GM23338 (cell line): ENCODE data around the gene TNS3. TPM values are rescaled to one million over a fixed set of nuclear protein-coding genes. Genes with fewer than 3 reads are reported as not detected.

ENCODE experiments used
- ATAC-seq: fragments of 200-7000 bp; cut with Tn5 transposase; 3 replicates; pipeline ENCODE4 v1.9.1; 2020
- DNase-seq: peaks from one replicate; pipeline ENCODE4 v3.0.0-alpha.2; 2015; ENCODE audit warnings: low spot score
- H2AFZ ChIP-seq: fragments of 200-600 bp; sonication (generic); 2 replicates; pipeline ENCODE4 v1.8.0; 2016; ENCODE audit warnings: antibody characterized with exemption, mild to moderate bottlenecking, moderate library complexity
- H3F3A ChIP-seq: fragments of 200-600 bp; sonication (generic); replicated peaks from 2 replicates; pipeline ENCODE4 v1.8.0; 2017; ENCODE audit warnings: antibody characterized with exemption, mixed run types, low read depth
- H3K27ac ChIP-seq: fragments of 200-600 bp; sonication (generic); 2 replicates; pipeline ENCODE4 v1.6.1; 2016; ENCODE audit warnings: low read depth
- H3K27me3 ChIP-seq: fragments of 200-600 bp; sonication (generic); 2 replicates; pipeline ENCODE4 v1.8.0; 2016; ENCODE audit warnings: mild to moderate bottlenecking, mixed run types, moderate library complexity; ENCODE audit not compliant: insufficient read depth
- H3K36me3 ChIP-seq: fragments of 200-600 bp; sonication (generic); 2 replicates; pipeline ENCODE4 v1.8.0; 2016; ENCODE audit warnings: mild to moderate bottlenecking; ENCODE audit not compliant: insufficient read depth
- H3K4me1 ChIP-seq: fragments of 200-600 bp; sonication (generic); 2 replicates; pipeline ENCODE4 v1.8.0; 2016; ENCODE audit warnings: mild to moderate bottlenecking, moderate library complexity; ENCODE audit not compliant: insufficient read depth
- H3K4me2 ChIP-seq: fragments of 200-600 bp; sonication (generic); 2 replicates; pipeline ENCODE4 v1.7.1; 2017; ENCODE audit warnings: mixed run types
- H3K4me3 ChIP-seq: fragments of 200-600 bp; sonication (generic); 2 replicates; pipeline ENCODE4 v1.6.1; 2016; ENCODE audit warnings: mixed run types
- H3K79me2 ChIP-seq: fragments of 200-600 bp; sonication (generic); replicated peaks from 2 replicates; pipeline ENCODE4 v1.8.0; 2017; ENCODE audit warnings: mild to moderate bottlenecking; ENCODE audit not compliant: insufficient read depth
- H3K9me2 ChIP-seq: fragments of 200-600 bp; sonication (generic); 2 replicates; pipeline ENCODE4 v1.8.0; 2017; ENCODE audit not compliant: insufficient read depth
- H4K20me1 ChIP-seq: fragments of 200-600 bp; sonication (generic); replicated peaks from 2 replicates; pipeline ENCODE4 v1.8.0; 2017; ENCODE audit warnings: mild to moderate bottlenecking; ENCODE audit not compliant: insufficient read depth
- H3K27ac Mint-ChIP-seq: 2 replicates; pipeline ENCODE4 v1.8.0; 2020; ENCODE audit warnings: inconsistent platforms, mild to moderate bottlenecking, moderate library complexity, mixed read lengths
- H3K27me3 Mint-ChIP-seq: 3 replicates; pipeline ENCODE4 v1.8.0; 2022; ENCODE audit warnings: low read depth, mild to moderate bottlenecking, moderate library complexity, mixed read lengths, inconsistent platforms; ENCODE audit not compliant: insufficient read depth, poor library complexity
- H3K36me3 Mint-ChIP-seq: 3 replicates; pipeline ENCODE4 v1.8.0; 2021; ENCODE audit warnings: low read depth, mild to moderate bottlenecking, inconsistent platforms, moderate library complexity, mixed read lengths
- H3K4me1 Mint-ChIP-seq: 3 replicates; pipeline ENCODE4 v1.8.0; 2020; ENCODE audit warnings: mild to moderate bottlenecking, inconsistent platforms, mixed read lengths
- H3K4me3 Mint-ChIP-seq: 3 replicates; pipeline ENCODE4 v1.8.0; 2021; ENCODE audit warnings: moderate library complexity, mild to moderate bottlenecking, inconsistent platforms, mixed read lengths
- H3K9me3 Mint-ChIP-seq: 3 replicates; pipeline ENCODE4 v1.8.0; 2020; ENCODE audit warnings: moderate library complexity, mild to moderate bottlenecking, inconsistent platforms, mixed read lengths
- CREB1 ChIP-seq: fragments of 250-450 bp; sonication (Bioruptor Pico); IDR thresholded peaks from 2 replicates; pipeline ENCODE4 v1.5.0; 2020; ENCODE audit warnings: low read depth, mild to moderate bottlenecking, moderate library complexity
- CTCF ChIP-seq, 2 experiments: fragments of 200-600 bp in 1 of 2; sonication (generic) in 1 of 2; conservative IDR thresholded peaks; 2 replicates each; pipeline versions ENCODE4 v1.5.1 to v1.6.1; 2016 to 2017; ENCODE audit warnings: antibody characterized with exemption in 2 of 2, low read depth in 2 of 2, mild to moderate bottlenecking in 2 of 2, moderate library complexity in 1 of 2
- ETS1 ChIP-seq: IDR thresholded peaks from 2 replicates; pipeline ENCODE4 v1.6.1; 2016; ENCODE audit warnings: antibody characterized with exemption
- EZH2 ChIP-seq: fragments of 200-600 bp; sonication (generic); IDR thresholded peaks from one replicate; pipeline ENCODE4 v1.8.0; 2017; ENCODE audit warnings: antibody characterized with exemption, mild to moderate bottlenecking, low read depth; ENCODE audit not compliant: unreplicated experiment
- EZH2phosphoT487 ChIP-seq: fragments of 200-600 bp; sonication (generic); IDR thresholded peaks from one replicate; pipeline ENCODE4 v1.8.1; 2018; ENCODE audit warnings: antibody characterized with exemption; ENCODE audit not compliant: unreplicated experiment
- JUNB ChIP-seq: IDR thresholded peaks from one replicate; pipeline ENCODE4 v1.6.1; 2016; ENCODE audit warnings: antibody characterized with exemption; ENCODE audit not compliant: unreplicated experiment
- NANOG ChIP-seq: IDR thresholded peaks from 2 replicates; pipeline ENCODE4 v1.6.1; 2016; ENCODE audit warnings: antibody characterized with exemption, borderline replicate concordance
- POLR2AphosphoS5 ChIP-seq: IDR thresholded peaks from 2 replicates; pipeline ENCODE4 v1.6.1; 2016; ENCODE audit warnings: antibody characterized with exemption, low read depth
- REST ChIP-seq: IDR thresholded peaks from one replicate; pipeline ENCODE4 v1.6.1; 2018; ENCODE audit warnings: antibody characterized with exemption; ENCODE audit not compliant: unreplicated experiment
- STAT1 ChIP-seq: IDR thresholded peaks from one replicate; pipeline ENCODE4 v1.6.1; 2016; ENCODE audit warnings: antibody characterized with exemption; ENCODE audit not compliant: unreplicated experiment
- ZNF114 ChIP-seq: fragments of 250-450 bp; sonication (Bioruptor Pico); IDR thresholded peaks from 2 replicates; pipeline ENCODE4 v1.5.0; 2020; ENCODE audit warnings: mild to moderate bottlenecking, moderate library complexity
- ZNF331 ChIP-seq: fragments of 250-450 bp; sonication (Bioruptor Pico); IDR thresholded peaks from 2 replicates; pipeline ENCODE4 v1.5.0; 2020; ENCODE audit warnings: low read depth, mild to moderate bottlenecking, moderate library complexity
- polyA plus RNA-seq: library from polyadenylated mRNA; unstranded; fragments of >200 nt; fragmentation: Nextera tagmentation; extraction: Ambion mirVana; gene quantifications from 2 replicates; pipeline ENCODE4 v1.2.1, GENCODE V29; 2016
- total RNA-seq: library from RNA; depleted of rRNA; stranded (reverse); fragments of >200 nt; shearing (Covaris generic); gene quantifications from 2 replicates; pipeline ENCODE4 v1.2.3, GENCODE V29; 2014
- TF ChIP-seq, protein P1 (sequence below): fragments of 250-450 bp; sonication (Bioruptor Pico); IDR thresholded peaks from 2 replicates; pipeline ENCODE4 v1.5.0; 2020; ENCODE audit warnings: mild to moderate bottlenecking, moderate library complexity

The TNS3 gene
- total and polyA plus RNA-seq, 2 experiments from 2014 or later = 6.2 to 28.7 TPM

GRCh38 chr7:47370461-47371042 lies 211.4 kb downstream of the TNS3 start:
- ATAC-seq (no peak; the same call in 2 of the 3 replicates), DNase-seq (no peak)

More at GRCh38 chr7:47370461-47371042, 211.4 kb downstream of the TNS3 start:
- TF ChIP-seq NANOG (no peak), ETS1 (no peak), POLR2AphosphoS5 (no peak), ZNF331 (CRISPR knock-in tag) (no peak), CTCF (conservative IDR thresholded peaks at IDR 0.05; ENCODE audit: low read depth in 2 of 2) (no peak), REST (no peak), EZH2phosphoT487 (no peak), EZH2 (no peak), STAT1 (no peak), CREB1 (no peak), JUNB (no peak), ZNF114 (CRISPR knock-in tag) (no peak)
- TF ChIP-seq, protein P1, sequence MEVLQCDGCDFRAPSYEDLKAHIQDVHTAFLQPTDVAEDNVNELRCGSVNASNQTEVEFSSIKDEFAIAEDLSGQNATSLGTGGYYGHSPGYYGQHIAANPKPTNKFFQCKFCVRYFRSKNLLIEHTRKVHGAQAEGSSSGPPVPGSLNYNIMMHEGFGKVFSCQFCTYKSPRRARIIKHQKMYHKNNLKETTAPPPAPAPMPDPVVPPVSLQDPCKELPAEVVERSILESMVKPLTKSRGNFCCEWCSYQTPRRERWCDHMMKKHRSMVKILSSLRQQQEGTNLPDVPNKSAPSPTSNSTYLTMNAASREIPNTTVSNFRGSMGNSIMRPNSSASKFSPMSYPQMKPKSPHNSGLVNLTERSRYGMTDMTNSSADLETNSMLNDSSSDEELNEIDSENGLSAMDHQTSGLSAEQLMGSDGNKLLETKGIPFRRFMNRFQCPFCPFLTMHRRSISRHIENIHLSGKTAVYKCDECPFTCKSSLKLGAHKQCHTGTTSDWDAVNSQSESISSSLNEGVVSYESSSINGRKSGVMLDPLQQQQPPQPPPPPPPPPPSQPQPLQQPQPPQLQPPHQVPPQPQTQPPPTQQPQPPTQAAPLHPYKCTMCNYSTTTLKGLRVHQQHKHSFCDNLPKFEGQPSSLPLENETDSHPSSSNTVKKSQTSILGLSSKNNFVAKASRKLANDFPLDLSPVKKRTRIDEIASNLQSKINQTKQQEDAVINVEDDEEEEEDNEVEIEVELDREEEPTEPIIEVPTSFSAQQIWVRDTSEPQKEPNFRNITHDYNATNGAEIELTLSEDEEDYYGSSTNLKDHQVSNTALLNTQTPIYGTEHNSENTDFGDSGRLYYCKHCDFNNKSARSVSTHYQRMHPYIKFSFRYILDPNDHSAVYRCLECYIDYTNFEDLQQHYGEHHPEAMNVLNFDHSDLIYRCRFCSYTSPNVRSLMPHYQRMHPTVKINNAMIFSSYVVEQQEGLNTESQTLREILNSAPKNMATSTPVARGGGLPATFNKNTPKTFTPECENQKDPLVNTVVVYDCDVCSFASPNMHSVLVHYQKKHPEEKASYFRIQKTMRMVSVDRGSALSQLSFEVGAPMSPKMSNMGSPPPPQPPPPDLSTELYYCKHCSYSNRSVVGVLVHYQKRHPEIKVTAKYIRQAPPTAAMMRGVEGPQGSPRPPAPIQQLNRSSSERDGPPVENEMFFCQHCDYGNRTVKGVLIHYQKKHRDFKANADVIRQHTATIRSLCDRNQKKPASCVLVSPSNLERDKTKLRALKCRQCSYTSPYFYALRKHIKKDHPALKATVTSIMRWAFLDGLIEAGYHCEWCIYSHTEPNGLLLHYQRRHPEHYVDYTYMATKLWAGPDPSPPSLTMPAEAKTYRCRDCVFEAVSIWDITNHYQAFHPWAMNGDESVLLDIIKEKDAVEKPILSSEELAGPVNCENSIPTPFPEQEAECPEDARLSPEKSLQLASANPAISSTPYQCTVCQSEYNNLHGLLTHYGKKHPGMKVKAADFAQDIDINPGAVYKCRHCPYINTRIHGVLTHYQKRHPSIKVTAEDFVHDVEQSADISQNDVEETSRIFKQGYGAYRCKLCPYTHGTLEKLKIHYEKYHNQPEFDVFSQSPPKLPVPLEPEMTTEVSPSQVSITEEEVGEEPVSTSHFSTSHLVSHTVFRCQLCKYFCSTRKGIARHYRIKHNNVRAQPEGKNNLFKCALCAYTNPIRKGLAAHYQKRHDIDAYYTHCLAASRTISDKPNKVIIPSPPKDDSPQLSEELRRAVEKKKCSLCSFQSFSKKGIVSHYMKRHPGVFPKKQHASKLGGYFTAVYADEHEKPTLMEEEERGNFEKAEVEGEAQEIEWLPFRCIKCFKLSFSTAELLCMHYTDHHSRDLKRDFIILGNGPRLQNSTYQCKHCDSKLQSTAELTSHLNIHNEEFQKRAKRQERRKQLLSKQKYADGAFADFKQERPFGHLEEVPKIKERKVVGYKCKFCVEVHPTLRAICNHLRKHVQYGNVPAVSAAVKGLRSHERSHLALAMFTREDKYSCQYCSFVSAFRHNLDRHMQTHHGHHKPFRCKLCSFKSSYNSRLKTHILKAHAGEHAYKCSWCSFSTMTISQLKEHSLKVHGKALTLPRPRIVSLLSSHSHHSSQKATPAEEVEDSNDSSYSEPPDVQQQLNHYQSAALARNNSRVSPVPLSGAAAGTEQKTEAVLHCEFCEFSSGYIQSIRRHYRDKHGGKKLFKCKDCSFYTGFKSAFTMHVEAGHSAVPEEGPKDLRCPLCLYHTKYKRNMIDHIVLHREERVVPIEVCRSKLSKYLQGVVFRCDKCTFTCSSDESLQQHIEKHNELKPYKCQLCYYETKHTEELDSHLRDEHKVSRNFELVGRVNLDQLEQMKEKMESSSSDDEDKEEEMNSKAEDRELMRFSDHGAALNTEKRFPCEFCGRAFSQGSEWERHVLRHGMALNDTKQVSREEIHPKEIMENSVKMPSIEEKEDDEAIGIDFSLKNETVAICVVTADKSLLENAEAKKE (CRISPR knock-in tag) = no peak
- Mint-ChIP-seq H3K36me3 (peaks cover 5% of the 10 kb centered on the region; the same call in 2 of the 3 replicates), H3K27me3 (peaks cover 10% of the 10 kb centered on the region), H3K27ac (no peak overlapping the region; the same call in none of the 2 replicates), H3K4me1 (peaks cover 29% of the 10 kb centered on the region), H3K4me3 (no peak overlapping the region), H3K9me3 (no peaks in the 10 kb centered on the region)
- H3K4me3 ChIP-seq = no peak overlapping the region
- peaks cover 5% of the 10 kb centered on the region; the same call in 1 of the 2 replicates for H3K4me1 ChIP-seq
- H4K20me1 ChIP-seq = no peaks in the 10 kb centered on the region; the same call in none of the 2 replicates
- no peaks in the 10 kb centered on the region for H3K36me3 ChIP-seq
- no peaks in the 10 kb centered on the region for H3K9me2 ChIP-seq
- no peak overlapping the region for H3K27ac ChIP-seq
- H3K79me2 ChIP-seq = no peaks in the 10 kb centered on the region
- no peaks in the 10 kb centered on the region for H3F3A ChIP-seq
- H3K4me2 ChIP-seq = no peak overlapping the region
- no peaks in the 10 kb centered on the region for H3K27me3 ChIP-seq
- H2AFZ ChIP-seq = no peak overlapping the region
